T follicular helper cell (primary cell): Measurements from ENCODE around the gene PPCDC.

ENCODE experiments used
- DNase-seq: peaks from one replicate; pipeline ENCODE4 v3.0.0-alpha.2; 2020; ENCODE audit warnings: low read depth

The PPCDC gene

DNA sequence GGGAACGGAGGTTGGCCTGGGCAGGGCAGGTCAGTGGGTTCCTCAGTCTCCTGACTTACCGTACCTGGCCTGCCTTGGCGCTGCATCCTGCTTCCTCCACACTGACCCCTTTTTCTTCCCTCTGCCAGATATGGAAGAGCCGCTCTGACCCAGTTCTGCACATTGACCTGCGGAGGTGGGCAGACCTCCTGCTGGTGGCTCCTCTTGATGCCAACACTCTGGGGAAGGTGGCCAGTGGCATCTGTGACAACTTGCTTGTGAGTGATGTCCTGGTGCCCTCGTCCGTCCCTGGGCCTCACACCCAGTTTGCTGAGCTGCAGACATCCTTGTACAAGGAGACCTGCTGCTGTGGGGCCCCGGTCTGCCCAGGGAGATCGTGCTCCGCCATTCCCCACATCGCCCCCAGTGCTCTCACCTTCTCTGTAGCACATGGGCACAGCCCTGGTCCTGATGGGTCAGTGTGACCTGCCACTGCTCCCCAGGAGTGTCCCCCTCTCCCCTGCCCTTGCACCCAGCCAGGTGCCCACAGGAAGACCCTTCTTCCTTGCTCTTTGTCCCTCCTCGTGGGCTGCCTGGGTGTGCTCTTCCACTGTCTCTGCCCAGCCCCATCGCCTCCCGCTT is 21.0 kb downstream of the PPCDC start:
- no peak for DNase-seq

DNA sequence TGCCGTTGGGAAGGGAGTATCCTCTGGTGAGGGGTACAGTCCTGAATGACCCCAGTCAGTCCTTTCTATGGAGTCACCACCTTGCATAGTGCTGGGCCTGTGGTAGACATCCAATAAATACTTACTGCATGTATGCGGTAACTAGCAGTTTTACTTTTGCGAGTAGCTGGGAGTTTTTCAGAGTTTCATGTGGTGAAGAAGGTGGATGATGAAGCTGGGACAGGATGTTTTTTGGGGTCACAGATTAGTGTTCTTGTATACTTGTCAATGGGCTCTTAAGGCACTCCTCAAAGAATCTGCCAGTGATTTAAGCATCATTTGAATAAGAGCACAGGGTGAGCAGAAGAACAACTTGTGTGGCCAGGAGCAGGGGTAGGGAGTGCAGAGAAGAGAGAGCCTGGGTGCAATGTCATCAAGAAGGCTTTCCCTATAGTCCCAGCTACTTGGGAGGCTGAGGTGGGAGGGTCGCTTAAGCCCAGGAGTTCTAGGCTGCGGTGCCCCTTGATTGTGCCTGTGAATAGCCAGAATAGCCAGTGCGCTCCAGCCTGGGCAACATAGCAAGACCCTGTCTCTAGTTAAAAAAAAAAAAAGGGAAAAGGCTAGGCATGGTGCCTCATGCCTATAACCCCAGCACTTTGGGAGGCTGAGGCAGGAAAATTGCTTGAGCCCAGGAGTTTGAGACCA is 22.1 kb downstream of the PPCDC start:
- no peak for DNase-seq

DNA sequence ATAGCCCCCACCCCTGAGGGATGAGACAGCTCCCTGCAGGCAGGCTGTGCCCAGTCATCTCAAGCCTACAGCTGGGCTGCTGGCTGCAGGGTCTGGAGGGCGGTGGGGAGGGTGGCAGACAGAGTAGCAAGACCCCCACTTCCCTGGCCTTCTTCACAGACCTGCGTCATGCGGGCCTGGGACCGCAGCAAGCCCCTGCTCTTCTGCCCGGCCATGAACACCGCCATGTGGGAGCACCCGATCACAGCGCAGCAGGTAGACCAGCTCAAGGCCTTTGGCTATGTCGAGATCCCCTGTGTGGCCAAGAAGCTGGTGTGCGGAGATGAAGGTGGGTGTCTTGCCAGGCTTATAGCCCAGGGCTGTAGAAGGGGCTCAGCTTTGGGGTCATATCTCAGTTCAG is 25.0 kb downstream of the PPCDC start:
- DNase-seq: no peak

DNA sequence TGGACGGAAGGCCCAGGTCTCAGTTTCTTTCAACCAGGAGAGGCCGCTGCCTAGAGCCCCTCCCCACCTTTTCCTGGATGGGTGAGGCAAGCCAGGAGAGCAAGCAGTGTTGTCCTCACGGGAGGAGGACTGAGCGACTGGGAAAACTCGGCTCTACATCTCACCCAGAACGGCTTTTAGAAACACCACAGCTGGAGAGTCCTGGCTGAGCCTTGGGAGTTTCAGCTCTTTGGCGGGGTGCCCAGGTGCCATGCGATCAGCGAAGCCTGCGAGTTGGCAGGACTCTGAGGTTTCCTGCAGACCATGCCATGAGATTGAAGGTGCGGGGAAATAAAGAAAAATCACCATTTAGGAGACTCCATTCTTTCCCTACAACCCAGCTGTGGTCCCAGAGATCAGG is 26.0 kb downstream of the PPCDC start:
- no peak for DNase-seq

DNA sequence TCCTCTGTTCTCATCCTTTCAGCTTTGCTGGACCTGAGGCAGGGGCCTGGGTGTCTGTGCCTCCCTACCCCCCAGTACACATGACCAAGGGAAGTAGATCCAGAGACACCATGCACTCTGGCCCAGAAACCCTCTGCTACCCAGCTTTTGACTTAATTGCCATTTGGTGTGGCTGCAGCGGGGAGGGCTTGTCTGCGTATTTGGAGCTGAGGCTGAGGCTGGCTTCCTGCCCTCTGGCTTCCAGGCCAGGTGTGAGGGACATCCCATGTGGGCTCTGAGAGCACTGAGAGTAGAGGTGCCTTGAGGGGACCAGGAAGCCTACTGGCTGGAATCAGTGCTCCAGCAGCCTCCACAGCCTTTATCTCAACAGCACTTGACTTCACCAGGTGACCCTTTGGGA is 26.9 kb downstream of the PPCDC start:
- no peak for DNase-seq

DNA sequence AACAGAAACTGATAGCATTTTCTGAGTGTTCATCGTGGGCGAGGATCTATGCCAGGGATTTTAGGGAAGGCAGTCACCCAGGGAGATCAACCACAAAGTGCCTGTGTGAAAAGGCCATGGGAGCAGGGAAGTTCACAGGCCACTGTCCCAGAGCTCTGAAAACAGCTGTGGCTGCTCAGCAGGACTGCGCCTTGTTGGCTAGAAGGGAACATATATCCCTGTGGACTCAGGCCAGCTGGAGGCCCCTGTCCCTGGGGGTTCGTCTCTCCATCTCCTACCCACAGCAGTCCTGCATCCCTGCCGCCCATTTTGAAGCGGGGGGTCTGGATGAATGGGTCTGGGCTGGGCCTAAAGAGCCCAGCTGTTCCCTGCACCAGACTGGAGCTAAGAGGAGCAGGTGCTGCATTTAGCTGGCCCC is 27.8 kb downstream of the PPCDC start:
- DNase-seq: no peak

DNA sequence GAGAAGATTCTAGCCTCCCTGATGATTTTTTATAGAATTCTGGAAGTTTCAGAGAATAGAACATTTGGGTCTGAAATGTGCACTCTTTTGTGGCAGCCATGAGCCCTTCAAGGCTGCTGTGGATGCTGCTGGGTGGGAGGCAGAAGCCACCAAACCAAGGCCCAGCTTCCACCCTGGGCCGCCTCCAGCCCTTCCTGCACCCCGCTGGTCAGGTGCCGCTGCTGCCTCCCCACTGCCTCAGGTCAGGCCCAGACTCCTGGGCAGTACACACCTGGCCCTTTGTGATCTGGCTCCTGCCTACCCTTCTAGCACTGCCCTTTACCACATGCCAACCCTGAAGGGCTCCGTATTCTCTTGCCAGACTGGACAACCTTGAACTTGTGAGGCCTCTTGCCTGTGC is 28.3 kb downstream of the PPCDC start:
- no peak for DNase-seq

DNA sequence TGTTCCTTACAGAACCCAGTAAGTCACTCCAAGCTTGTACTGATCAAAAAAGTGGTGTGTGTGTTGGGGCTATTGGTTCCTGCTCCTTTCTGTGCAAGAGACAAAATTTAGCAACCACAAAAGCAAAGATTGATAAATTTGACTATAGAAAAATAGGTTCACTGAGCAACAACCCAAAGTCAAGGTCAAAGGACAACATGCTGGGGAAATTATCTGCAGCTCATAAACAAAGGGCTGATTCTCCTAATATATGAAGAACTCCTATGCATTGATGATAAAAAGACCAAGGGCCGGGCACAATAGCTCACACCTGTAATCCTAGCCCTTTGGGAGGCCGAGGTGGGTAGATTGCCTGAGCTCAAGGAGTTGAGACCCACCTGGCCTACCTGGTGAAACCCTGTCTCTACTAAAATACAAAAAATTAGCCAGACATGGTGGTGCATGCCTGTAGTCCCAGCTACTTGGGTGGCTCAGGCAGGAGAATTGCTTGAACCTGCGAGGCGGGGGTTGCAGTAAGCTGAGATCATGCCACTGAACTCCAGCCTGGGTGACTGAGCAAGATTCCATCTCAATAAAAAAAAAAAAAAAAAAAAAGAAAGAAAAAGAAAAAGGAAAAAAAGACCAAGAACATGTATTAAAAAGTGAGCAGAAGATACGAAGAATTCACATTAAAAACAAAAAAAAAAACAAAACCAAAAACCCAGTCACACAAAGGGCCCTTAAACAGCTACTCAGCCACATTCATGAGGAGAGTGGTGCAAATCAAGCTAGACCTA is 29.8 kb downstream of the PPCDC start:
- DNase-seq: no peak

DNA sequence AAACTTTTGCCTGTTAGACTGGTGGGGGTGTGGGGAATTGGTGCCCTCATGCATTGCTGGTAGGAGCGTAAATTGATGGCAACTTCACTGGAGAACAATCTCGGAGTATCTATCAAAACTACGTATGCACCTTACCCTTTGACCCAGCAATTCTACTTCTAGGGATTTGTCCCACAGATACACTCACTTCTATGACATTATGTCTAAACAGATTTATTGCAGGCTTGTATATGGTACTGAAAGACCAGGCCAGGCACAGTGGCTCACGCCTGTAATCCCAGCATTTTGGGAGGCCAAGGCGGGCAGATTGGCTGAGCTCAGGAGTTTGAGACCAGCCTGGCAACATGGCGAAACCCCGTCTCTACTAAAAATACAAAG is 30.3 kb downstream of the PPCDC start:
- no peak for DNase-seq

DNA sequence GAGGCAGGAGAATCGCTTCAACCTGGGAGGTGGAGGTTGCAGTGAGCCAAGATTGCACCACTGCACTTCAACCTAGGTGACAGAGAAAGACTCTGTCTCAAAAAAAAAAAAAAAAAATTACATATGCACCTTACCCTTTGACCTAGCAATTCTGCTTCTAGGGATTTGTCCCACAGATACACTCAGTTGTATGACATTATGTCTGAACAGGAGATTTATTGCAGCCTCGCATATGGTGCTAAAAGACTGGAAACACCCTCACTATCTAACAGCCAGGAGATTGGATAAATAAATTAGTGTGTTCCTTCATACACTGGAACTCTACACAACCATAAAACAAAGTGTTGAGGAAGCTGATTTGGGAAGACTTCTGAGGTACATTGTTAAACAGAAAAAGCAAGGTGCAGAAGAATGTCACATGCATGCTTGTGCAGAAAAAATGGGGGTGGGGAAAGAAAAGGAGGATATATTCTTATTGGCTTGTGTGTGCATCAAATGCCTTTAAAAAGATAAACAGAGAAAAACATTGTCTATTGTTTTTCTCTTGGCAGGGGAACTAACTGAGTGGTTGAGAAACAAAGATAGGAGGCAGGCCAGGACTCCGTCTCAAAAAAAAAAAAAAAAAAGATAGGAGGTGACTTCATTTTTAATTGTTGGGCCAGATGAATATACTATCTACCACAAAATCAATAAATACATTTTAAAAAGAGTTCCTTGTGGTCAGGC is 30.9 kb downstream of the PPCDC start:
- no peak for DNase-seq

DNA sequence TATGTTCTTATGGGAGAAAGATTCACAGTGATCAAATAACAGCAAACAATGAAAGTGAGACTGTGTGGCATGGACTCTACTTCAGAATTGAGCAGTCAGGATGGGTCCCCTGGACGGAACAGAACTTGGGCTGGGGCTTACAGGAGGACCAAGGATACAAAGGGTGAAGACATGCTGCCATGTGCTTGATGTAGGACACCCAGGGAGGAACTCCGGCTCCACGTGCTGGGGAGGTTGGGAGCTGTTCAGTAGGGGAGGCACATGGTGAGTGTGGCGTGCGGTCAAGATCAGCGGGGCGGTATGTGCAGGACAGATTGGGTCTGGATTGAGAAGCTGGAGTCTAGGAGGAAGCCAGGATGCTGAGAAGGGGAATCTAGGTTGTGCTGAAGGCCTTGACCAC is 32.6 kb downstream of the PPCDC start:
- no peak for DNase-seq

DNA sequence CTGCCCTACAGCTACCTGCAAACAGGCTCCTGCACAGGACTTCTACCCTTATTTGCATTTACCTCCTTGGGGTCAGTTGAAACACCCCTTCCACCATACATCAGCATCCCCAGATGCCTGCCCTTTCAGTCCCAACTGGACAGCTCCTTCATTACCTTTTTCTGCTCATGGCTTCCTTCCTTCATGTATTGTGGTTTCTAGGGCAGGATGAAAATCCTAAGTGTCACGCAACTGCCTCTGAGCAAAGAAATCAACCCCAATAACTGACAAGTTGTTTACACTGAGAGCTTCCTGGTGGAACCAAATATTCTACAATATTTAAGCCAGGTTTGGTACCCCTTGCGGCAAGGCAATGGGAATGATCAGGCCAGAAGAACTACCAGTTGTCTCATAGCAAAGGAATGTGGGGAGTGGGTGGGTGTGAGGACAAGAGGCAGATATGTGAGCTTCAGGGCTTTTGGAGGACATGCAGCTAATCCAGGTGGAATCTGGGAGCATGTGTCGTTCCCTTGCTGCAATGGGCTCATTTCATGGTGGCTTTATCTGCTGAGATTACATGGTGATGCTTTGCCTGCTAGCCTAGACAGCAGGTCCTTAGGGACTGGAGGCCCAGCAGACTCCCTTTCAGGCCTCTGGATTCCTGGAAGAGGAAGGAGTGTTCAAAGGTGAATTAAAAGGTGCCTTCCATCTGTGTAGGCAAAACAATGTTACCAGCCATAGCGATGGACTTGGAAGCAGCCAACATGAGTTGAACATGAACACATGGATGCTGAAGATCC is 34.9 kb downstream of the PPCDC start:
- no peak for DNase-seq

DNA sequence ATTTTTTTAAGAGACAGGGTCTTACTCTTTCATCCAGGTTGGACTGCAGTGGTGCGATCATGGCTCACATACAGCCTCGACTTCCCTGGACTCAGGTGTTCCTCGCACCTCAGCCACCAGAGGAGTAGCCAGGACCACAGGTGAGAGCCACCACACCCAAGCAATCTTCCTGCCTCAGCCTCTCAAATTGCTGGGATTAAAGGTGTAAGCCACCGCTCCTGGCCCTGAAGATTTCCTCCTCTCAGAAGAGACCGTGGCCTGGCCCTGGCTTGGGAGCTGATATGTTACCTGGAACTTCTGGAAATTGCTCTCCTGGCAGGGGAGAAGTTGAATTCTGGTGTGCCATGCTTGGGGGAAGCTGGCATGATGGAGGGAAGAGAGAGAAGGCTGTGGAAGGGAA is 36.2 kb downstream of the PPCDC start:
- no peak for DNase-seq

DNA sequence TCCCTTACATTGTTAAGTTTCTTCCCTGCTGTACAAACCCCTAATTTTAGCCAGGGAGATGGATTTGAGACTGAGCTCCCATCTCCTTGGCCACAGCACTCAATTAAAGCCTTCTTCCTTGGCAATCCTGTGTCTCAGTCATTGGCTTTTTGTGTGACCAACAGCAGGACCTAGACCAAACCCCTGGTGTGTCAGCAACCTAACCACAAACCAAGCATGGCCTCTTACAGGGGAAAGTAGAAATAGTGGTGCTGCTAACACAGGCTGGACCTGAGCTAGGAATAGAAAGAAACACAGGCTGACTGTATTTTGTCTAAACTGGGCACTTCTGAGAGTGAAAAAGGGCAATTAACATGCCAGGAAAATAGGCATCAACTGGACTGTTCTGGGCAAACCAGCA is 37.9 kb downstream of the PPCDC start:
- no peak for DNase-seq

DNA sequence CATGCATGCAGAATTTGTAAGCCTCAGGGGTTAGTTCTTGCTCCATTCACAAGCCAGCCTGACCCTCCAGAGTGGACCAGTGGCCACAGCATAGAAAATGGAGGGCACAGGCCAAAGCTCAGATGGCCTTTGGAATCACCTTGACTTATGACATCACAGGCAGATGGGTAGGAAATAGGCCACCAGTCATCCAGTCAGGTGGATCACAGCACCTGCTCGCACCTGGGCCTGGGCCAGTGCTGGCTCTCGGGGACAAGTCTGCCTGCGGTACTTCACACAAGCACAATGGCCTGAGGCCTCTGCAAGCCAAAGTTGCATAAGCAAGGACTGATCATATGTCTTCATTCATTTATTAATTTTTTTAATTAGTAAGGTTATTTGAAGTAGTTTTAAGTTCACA is 39.3 kb downstream of the PPCDC start:
- DNase-seq: no peak

DNA sequence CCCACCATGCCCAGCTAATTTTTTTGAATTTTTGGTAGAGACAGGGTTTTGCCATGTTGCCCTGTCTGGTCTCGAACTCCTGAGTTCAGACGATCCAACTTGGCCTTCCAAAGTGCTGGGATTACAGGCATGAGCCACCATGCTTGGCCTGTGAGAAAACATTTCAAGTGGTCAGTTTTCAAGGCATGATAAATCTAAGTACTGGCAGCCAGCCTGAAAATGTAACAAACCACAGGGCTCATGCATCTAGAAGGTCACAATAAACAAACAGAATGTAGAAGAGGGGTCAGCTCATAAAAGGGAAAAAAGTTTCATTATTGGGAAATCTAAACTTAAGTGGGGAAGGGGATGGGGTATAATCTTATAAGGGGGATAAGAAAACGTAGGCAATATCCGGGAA is 39.9 kb downstream of the PPCDC start:
- no peak for DNase-seq

DNA sequence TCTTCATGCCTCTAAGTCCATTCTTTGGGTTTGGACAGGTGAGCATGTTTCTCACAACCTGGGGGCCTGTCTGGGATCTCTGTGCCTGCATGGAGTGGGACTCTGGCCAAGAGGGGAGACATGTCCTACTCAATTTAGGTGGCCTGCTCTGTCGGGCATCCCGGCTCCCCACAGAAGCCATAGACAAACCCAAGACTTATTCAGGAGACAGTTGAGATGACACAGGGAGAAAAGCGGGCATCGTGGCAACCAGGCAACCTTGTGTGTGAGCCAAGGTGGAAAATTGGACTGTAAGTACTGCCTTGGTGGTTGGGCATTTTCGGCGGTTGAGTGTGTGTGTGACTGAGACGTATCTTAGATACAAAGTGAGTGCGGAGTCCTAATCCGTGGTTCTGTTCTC is 40.5 kb downstream of the PPCDC start:
- DNase-seq: no peak

DNA sequence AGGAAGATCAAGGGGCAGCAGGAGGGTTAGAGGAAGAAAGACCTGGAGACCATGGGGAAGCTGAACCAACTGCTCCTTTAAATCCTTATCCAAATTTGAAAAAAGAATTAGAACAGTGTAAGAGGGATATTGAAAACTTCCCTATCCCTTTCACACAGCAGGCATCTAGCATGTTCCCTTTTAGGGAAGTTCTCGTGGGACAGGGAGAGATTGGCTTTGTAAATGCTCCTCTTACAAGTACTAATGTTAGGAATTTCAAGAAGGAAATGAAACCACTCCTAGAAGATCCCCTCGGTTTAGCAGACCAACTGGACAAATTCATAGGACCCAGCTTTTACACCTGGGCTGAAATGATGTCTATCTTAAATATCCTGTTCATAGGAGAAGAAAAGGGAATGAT is 41.5 kb downstream of the PPCDC start:
- DNase-seq: no peak

DNA sequence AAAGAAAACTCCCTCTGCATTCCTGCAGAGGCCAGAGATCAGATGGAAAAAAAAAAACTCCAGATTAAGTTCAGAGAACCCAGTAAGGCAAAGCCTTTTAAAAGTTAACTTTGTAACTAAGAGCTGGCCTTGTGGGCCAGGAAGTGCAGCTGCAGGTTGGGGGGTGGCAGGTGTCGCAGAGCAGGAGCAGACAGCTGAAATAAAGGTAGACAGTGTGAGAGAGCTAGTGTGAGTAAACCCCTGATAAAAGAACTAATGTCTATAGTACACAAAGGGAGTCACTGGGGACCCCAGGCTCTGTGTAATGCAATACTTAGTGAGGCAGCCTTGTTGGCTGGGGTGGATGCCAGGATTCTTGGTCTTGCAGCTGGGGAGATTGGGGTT is 42.1 kb downstream of the PPCDC start:
- no peak for DNase-seq

DNA sequence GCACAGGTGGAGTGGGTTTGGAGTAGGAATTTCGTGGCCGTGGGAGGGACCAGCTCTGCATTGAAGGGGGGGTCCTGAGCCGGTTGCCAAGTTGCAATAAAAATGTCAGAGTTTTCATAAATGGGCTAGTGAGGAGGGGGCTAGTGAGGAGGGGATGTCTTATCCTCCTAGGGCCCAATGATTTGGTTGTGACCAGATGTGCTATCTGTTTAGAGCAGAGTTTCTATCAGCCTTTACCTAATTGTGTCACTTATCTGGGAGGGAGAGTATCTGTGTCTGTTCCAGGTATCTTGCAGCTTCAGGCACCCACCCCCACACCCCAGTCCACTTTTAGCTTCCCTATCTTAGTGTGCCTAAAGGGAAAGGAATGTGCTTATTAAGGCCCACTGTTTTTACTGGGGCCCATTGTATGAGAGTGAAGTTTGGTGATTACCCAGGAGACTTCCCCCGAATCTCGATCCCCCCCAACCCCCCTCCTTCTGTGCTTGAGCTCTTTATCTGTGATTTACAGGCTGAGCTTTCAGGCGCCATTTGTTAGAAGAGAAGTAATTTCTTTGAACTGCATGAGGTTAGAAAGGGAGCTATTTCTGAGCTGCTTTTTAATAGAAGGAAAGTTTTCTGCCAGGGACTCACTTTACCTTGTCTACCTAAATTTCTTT is 42.6 kb downstream of the PPCDC start:
- no peak for DNase-seq

DNA sequence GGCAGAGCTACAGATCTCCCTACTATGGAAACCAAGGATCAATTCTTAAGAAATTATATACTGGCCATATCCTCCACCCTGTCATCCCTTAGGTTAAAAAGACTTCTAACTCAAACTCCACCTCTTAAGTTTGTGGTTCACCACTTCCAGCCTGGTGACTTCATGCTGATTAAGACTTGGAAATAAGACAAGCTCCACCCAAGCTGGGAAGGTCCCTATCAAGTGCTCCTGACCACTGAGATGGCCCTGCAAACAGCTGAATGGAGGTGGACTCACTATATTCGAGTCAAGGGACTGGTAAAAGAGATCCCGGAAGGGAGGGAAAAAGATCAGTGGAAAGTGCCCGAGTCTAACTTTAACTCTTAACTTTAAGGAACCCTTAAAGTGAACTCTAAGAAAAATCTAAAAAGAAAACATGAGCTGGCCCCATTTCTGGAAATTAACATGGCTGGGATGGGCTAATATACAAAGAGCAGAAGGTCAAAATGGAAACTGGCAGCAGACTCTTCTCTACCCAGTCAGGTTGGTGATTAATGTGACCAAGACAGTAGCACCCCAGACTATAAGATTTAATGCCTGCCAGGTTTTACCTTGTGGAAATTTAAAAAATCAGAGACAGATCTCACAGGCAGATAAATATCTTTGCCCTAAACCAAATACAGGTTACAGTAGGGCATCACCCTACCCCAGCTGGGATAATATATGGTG is 43.9 kb downstream of the PPCDC start:
- no peak for DNase-seq
